Heart left ventricle (tissue), 16 donors: Measurements from ENCODE around the gene NEUROG2. TPM values are rescaled to one million over a fixed set of nuclear protein-coding genes. Genes with fewer than 3 reads are reported as not detected.

Source experiments
- ATAC-seq, 4 donors: fragments of 200-7000 bp; cut with Tn5 transposase; one replicate each; pipeline ENCODE4 v1.9.1; 2020 to 2022; ENCODE audit warnings: moderate library complexity in 4 of 4, mild to moderate bottlenecking in 3 of 4, moderate number of reproducible peaks in 1 of 4
- DNase-seq, 5 donors: peaks; one replicate each; pipeline ENCODE4 v3.0.0-alpha.2; 2020
- H3K27ac ChIP-seq, 12 donors: fragments of 200-600 bp; sonication (generic) in 4 of 12; one replicate each; pipeline versions ENCODE4 v1.5.0 to v1.8.0; 2016 to 2022; ENCODE audit warnings: mild to moderate bottlenecking in 2 of 12
- H3K27me3 ChIP-seq, 9 donors: fragments of 200-600 bp; sonication (generic) in 2 of 9; one replicate each; pipeline versions ENCODE4 v1.5.1 to v1.8.0; 2016 to 2022; ENCODE audit warnings: mild to moderate bottlenecking in 3 of 9
- H3K36me3 ChIP-seq, 9 donors: fragments of 200-600 bp; sonication (generic) in 2 of 9; one replicate each; pipeline versions ENCODE4 v1.5.0 to v1.8.0; 2018 to 2022; ENCODE audit warnings: mild to moderate bottlenecking in 2 of 9
- H3K4me1 ChIP-seq, 12 donors: fragments of 200-600 bp; sonication (generic) in 4 of 12; one replicate each; pipeline versions ENCODE4 v1.5.0 to v1.8.0; 2016 to 2022; ENCODE audit warnings: mild to moderate bottlenecking in 3 of 12
- H3K4me3 ChIP-seq, 12 donors: fragments of 200-600 bp; sonication (generic) in 4 of 12; one replicate each; pipeline versions ENCODE4 v1.5.0 to v1.8.0; 2017 to 2022; ENCODE audit warnings: mild to moderate bottlenecking in 9 of 12, moderate library complexity in 4 of 12
- H3K9me3 ChIP-seq, 12 donors: fragments of 200-600 bp; sonication (generic) in 4 of 12; one replicate each; pipeline versions ENCODE4 v1.5.0 to v1.8.0; 2016 to 2022; ENCODE audit warnings: mild to moderate bottlenecking in 1 of 12
- CTCF ChIP-seq, 12 donors: fragments of 200-600 bp; sonication (generic) in 4 of 12; IDR thresholded peaks; one replicate each; pipeline versions ENCODE4 v1.5.0 to v1.8.0; 2018 to 2022; ENCODE audit warnings: antibody characterized with exemption in 12 of 12, mild to moderate bottlenecking in 5 of 12
- POLR2A ChIP-seq, 2 donors: fragments of 450-650 bp; IDR thresholded peaks; one replicate each; pipeline ENCODE4 v1.6.1; 2017; ENCODE audit warnings: antibody characterized with exemption in 2 of 2, mild to moderate bottlenecking in 2 of 2, moderate library complexity in 2 of 2
- WGBS, 4 donors: extraction: QIAGEN DNeasy Blood & Tissue Kit in 2 of 4; methylation state at CpG; one replicate each; pipeline versions ENCODE4 v1.1.5 to v1.1.7; 2013 to 2018; 5-methylcytosine and 5-hydroxymethylcytosine counted together
- intact Hi-C, 10 donors: fragments of 100-400 bp; cut with DNase I; formaldehyde crosslinking; loops; one replicate each; pipeline versions ENCODE4 v1.11.1 to v1.14.2; 2022
- polyA plus RNA-seq, 2 donors: library from polyadenylated mRNA; stranded (reverse); fragments of 200-250 nt; gene quantifications; one replicate each; pipeline ENCODE4 v1.2.3, GENCODE V29; 2013
- total RNA-seq, 9 donors: library from RNA; depleted of rRNA in 2 of 9; stranded (reverse); fragments of >200 nt in 2 of 9; fragmentation: NEBNext Ultra II Directional in 3 of 9; extraction: Animal tissue kit (Norgen Biotek cat#: 25700) in 3 of 9; gene quantifications; one replicate each; pipeline versions ENCODE4 v1.1.0 to v1.2.4, GENCODE V29; 2016 to 2023
- donor health status: ischemic (EF 13 %, LVEDD 7.1; RV severe dilation, severe dysfunction).
- donor health status: healthy with polysubstance abuse.
- donor health status: DM: no; HTN: yes; CAD: no.
- donor health status: DM: no; HTN: no; CAD: no.
- donor health status: ischemic (EF 25% LVEDD 6.9; RV normal size, moderate dysfunction).
- donor health status: ischemic (EF 25% LVEDD 5.7; RV mildly dilated, moderate dysfunction).
- donor health status: healthy.
- donor health status: DM: yes; HTN: yes; CAD: no.
- donor health status: ischemic (EF 35%, LVEDD 5.7; RV mildly dilated, moderate dysfunction).
- donor health status: nonischemic (EF 11% LVEDD 7.7; RV severe dilation, severe dysfunction).
- donor health status: DM: yes; HTN: yes; CAD: no.
- donor health status: PGD.
- donor health status: ischemic (EF 29% LVEDD 5.4; RV normal size, mild dysfunction).
- donor health status: nonischemic (EF 23%, LVEDD 6.1; RV moderate dilation, normal function).

Gene NEUROG2
- total and polyA plus RNA-seq, 11 donors = not detected

GRCh38 chr4:112550728-112551127 lies 34.7 kb upstream of the NEUROG2 start:
- peaks cover 0 to 3% (median 0%) of the 10 kb centered on the region in 12 donors for H3K4me1 ChIP-seq
- H3K4me3 ChIP-seq = no peak overlapping the region
- ATAC-seq = no peak
- H3K9me3 ChIP-seq = no peaks in the 10 kb centered on the region
- 96 to 100% (median 99%) methylated on average over 2 of the region's 2 CpGs for WGBS, 4 donors
- peaks cover 0 to 4% (median 0%) of the 10 kb centered on the region in 9 donors for H3K36me3 ChIP-seq
- intact Hi-C loops = no loop called here
- no peak overlapping the region for H3K27ac ChIP-seq
- no peak for DNase-seq
- TF ChIP-seq POLR2A (IDR thresholded peaks at IDR 0.05) (no peak), CTCF (IDR thresholded peaks at IDR 0.05) (no peak)
- H3K27me3 ChIP-seq = no peaks in the 10 kb centered on the region

- Histone ChIP-seq H3K9me3 (no peaks in the 10 kb centered on the region), H3K36me3 (no peaks in the 10 kb centered on the region), H3K27ac (no peak overlapping the region), H3K4me1 (peaks cover 0 to 5% (median 0%) of the 10 kb centered on the region in 12 donors), H3K4me3 (no peak overlapping the region), H3K27me3 (no peaks in the 10 kb centered on the region)
- ATAC-seq = no peak
- intact Hi-C loops = no loop called here
- 78 to 90% (median 88%) methylated on average over 2 of the region's 2 CpGs for WGBS, 4 donors
- TF ChIP-seq POLR2A (IDR thresholded peaks at IDR 0.05) (no peak), CTCF (IDR thresholded peaks at IDR 0.05) (no peak)
- no peak for DNase-seq
These were observed 30.5 kb upstream of the NEUROG2 start for GRCh38 chr4:112546476-112546875.

- intact Hi-C loops = no loop called here
- H3K36me3 ChIP-seq = no peaks in the 10 kb centered on the region
- TF ChIP-seq POLR2A (IDR thresholded peaks at IDR 0.05) = no peak
- TF ChIP-seq CTCF (IDR thresholded peaks at IDR 0.05) = no peak
- no peak for DNase-seq
- WGBS, 4 donors = 86 to 96% (median 91%) methylated on average over 3 of the region's 3 CpGs
- no peaks in the 10 kb centered on the region for H3K27me3 ChIP-seq
- ATAC-seq = no peak
- H3K4me1 ChIP-seq = peaks cover 0 to 5% (median 0%) of the 10 kb centered on the region in 12 donors
- H3K9me3 ChIP-seq = no peaks in the 10 kb centered on the region
- no peak overlapping the region for H3K4me3 ChIP-seq
- H3K27ac ChIP-seq = no peak overlapping the region
These were observed 29.4 kb upstream of the NEUROG2 start for GRCh38 chr4:112545346-112545745.

- ATAC-seq (no peak), DNase-seq (no peak)
- H3K27me3 ChIP-seq = no peaks in the 10 kb centered on the region
- H3K9me3 ChIP-seq = no peaks in the 10 kb centered on the region
- peaks cover 0 to 3% (median 0%) of the 10 kb centered on the region in 9 donors for H3K36me3 ChIP-seq
- WGBS, 4 donors = 79 to 93% (median 87%) methylated on average over 1 of the region's 1 CpG
- intact Hi-C loops = no loop called here
- no peak overlapping the region for H3K27ac ChIP-seq
- H3K4me1 ChIP-seq = peaks cover 0 to 1% (median 0%) of the 10 kb centered on the region in 12 donors
- TF ChIP-seq POLR2A (IDR thresholded peaks at IDR 0.05) (no peak), CTCF (IDR thresholded peaks at IDR 0.05) (no peak)
- H3K4me3 ChIP-seq = no peak overlapping the region
These were observed 24.7 kb upstream of the NEUROG2 start for GRCh38 chr4:112540695-112541094.
